WERI-Rb-1 (cell line): ENCODE results near the gene JAKMIP2.
A peak's percentile ranks its signal among the peaks of the same experiment; 100 is the strongest.
"Not testable (repeated sequence)": the region's sequence is repeated elsewhere in the genome, so short reads cannot be mapped to it uniquely, and the experiment has no call there.

Experiments
- DNase-seq: peaks from one replicate; pipeline ENCODE4 v3.0.0-alpha.2; 2020
- H3K27ac ChIP-seq: fragments of 250-450 bp; sonication (Bioruptor Pico); 2 replicates; pipeline ENCODE4 v1.5.1; 2020; ENCODE audit warnings: mild to moderate bottlenecking, moderate library complexity
- H3K27me3 ChIP-seq: fragments of 250-450 bp; sonication (Bioruptor Pico); 2 replicates; pipeline ENCODE4 v1.5.1; 2021; ENCODE audit warnings: mild to moderate bottlenecking, low read depth, moderate library complexity; ENCODE audit not compliant: insufficient read depth, severe bottlenecking
- H3K36me3 ChIP-seq: fragments of 250-450 bp; sonication (Bioruptor Pico); 2 replicates; pipeline ENCODE4 v1.5.1; 2020; ENCODE audit warnings: mild to moderate bottlenecking, moderate library complexity
- H3K4me3 ChIP-seq: 2 replicates; pipeline ENCODE4 v1.5.1; 2011; ENCODE audit warnings: low read depth, mild to moderate bottlenecking, control low read depth, low read length
- H3K9me3 ChIP-seq: fragments of 250-450 bp; sonication (Bioruptor Pico); 2 replicates; pipeline ENCODE4 v1.5.1; 2021; ENCODE audit warnings: mild to moderate bottlenecking, moderate library complexity; ENCODE audit not compliant: severe bottlenecking
- CTCF ChIP-seq: IDR thresholded peaks from 2 replicates; pipeline ENCODE4 v1.5.1; 2011; ENCODE audit warnings: low read depth, mild to moderate bottlenecking, control low read depth, inconsistent platforms, low read length

JAKMIP2 gene

DNA sequence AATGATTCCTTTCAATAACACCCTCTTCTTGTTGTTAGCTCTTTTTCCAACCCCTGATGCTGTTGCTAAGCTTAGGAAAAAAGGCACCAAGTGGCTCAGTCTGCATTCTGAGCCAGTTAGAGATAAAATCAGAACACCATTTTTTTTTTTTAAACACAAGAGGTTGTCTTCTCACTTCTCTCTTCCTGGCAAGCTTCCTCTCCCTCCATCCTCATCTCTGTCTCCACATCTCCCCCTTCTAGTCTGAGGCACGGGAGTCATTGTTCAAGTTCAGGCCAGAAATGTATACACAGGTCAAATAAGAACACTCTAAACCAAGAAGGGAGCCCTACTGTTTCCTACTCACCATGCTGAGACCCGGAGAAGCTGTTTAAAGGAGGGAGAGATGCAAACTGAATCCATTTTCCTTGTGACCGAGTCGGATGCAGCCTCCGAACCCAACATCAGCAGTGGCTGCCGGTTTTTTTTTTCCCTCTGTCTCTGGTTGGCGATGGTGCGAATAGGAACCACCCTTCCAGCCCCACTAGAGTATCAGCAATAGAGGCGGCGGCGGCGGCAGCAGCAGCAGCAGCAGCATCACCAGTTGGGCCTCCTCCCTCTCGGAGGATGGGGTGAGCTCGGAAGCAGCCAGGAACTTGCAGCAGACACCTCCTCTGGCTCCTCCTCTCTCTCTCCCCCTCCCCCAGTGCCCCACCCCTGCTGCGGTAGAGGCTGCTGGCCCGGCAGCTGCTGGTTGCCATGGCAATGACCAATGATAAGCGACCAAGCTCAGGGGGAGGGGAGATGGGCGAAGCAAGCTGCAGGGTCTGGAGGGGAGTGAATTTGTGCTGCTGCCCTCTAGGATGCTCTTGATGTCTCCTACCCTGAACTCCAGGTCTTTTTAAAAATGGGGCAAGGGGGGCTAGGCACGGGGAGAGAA lies at the start of gene JAKMIP2:
TSS of gene JAKMIP2 (minus strand) at position 619 of the 919 bp plus-strand sequence. CDS start 110,922 bp downstream, outside the sequence.
- Histone ChIP-seq H3K4me3 (peak within 1 kb of the TSS; percentile 52), H3K9me3 (no peaks in the 10 kb centered on the region), H3K27me3 (no peaks in the 10 kb centered on the region), H3K36me3 (no peaks in the 10 kb centered on the region), H3K27ac (no peak within 1 kb of the TSS)
- 0 out of 2 replicates have a peak, but pooled peaks have one; percentile 13 for TF ChIP-seq CTCF
- peak; percentile 96 for DNase-seq

DNA sequence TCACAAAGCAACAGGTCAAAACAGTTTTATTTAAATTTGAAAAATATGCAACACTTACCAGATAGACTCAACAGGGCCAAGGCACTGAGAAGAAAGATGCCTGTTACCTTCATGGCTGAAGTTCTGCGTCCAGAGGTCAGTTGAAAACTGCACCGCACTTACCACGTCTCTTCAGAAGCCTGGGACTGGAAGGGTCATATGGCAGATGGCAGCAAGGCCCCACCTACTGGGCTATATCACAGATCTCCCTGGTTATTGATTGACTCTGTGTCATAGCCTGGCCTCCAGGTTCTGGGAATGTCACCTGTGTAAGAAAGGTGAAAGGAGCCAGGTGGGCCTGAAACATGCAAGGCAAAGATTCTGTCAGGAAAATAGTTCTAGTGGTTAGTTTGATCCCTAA lies 48.9 kb upstream of the JAKMIP2 start, which contains the start of gene SPINK1:
TSS of gene SPINK1 (minus strand) at position 207 of the 400 bp plus-strand sequence. CDS start at position 113, 94 bp downstream.
- DNase-seq = no peak
- H3K4me3 ChIP-seq = no peak within 1 kb of the TSS
- no peaks in the 10 kb centered on the region for H3K36me3 ChIP-seq
- no peak within 1 kb of the TSS for H3K27ac ChIP-seq
- TF ChIP-seq CTCF = no peak
- no peaks in the 10 kb centered on the region for H3K9me3 ChIP-seq
- no peaks in the 10 kb centered on the region for H3K27me3 ChIP-seq

DNA sequence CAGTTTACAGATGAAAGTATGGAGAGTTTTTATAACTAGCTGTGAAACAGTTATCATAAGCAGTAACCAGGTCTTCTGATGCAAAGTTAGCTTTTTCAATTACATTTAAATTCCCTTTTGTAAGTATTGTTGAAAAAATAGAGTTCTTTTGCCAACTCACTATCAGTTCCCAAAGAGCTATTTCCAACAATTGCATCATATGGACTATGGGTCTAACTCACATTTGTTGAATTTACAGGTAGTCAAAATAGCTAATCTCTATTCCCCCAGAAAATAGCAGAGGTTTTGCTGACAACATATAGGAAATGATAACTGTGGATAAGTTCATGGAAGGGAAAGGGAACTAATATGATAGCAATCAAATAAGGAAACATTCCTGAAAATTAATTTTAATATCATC lies 47.5 kb upstream of the JAKMIP2 start:
- no peaks in the 10 kb centered on the region for H3K36me3 ChIP-seq
- no peaks in the 10 kb centered on the region for H3K9me3 ChIP-seq
- no peak overlapping the region for H3K4me3 ChIP-seq
- no peaks in the 10 kb centered on the region for H3K27me3 ChIP-seq
- no peak for TF ChIP-seq CTCF
- no peak for DNase-seq
- H3K27ac ChIP-seq = no peak overlapping the region

DNA sequence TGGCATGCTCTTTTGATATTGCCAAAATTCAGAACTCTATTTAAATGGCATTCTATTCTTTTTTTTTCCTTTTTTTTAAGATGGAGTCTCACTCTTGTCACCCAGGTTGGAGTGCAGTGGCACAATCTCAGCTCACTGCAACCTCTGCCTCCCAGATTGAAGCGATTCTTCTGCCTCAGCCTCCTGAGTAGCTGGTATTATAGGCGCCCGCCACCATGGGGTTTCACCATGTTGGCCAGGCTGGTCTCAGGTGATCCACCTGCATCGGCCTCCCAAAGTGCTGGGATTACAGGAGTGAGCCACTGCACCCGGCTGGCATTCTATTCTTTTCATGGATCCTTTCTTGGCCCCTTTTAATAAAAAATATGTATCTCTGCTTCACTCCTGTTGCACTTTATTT lies 44.5 kb upstream of the JAKMIP2 start:
- not testable (repeated sequence) for H3K9me3 ChIP-seq, H3K27me3 ChIP-seq, H3K36me3 ChIP-seq, H3K4me3 ChIP-seq, DNase-seq, H3K27ac ChIP-seq

DNA sequence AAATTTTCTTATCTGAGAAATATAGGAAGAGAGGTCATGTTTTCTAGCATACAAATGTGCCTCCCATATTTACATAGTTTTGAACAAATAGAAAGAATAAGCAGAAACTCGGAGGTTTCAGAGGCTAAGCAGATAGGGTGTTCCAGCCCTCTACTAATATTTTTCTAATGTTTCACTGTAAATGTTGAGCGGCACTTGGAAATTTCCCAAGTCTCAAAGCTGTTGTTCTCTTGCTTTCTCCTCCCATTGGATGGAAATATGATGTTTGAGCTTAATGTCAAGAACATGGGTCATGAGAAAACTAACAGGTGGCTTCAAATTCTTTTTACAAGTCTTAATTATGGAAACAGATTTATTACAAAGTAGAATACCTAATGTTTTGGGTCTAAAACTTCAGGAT lies 43.8 kb upstream of the JAKMIP2 start:
- no peak for TF ChIP-seq CTCF
- H3K27ac ChIP-seq = no peak overlapping the region
- no peak for DNase-seq
- H3K9me3 ChIP-seq = no peaks in the 10 kb centered on the region
- no peaks in the 10 kb centered on the region for H3K27me3 ChIP-seq
- no peaks in the 10 kb centered on the region for H3K36me3 ChIP-seq
- no peak overlapping the region for H3K4me3 ChIP-seq

GRCh38 chr5:147822686-147823491 lies 40.4 kb upstream of the JAKMIP2 start:
- DNase-seq = peak; percentile 50
- H3K27ac ChIP-seq = no peak overlapping the region
- peak; percentile 83 for TF ChIP-seq CTCF
- no peaks in the 10 kb centered on the region for H3K9me3 ChIP-seq
- H3K4me3 ChIP-seq = no peak overlapping the region
- H3K36me3 ChIP-seq = no peaks in the 10 kb centered on the region
- H3K27me3 ChIP-seq = no peaks in the 10 kb centered on the region

DNA sequence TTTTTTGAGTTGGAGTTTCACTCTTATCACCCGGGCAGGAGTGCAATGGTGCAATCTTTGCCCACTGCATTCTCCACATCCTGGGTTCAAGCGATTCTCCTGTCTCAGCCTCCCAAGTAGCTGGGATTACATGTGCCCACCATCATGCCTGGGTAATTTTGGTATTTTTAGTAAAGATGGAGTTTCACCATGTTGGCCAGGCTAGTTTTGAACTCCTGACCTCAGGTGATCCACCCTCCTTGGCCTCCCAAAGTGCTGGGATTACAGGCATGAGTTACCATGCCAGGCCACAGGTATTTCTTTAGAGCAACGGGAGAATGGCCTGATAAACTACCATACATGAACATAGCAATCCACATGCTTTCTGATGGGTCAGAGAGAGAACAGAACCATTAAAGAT lies 39.7 kb upstream of the JAKMIP2 start:
- not testable (repeated sequence) for H3K27ac ChIP-seq, H3K36me3 ChIP-seq

More for the DNA sequence above, 39.7 kb upstream of the JAKMIP2 start:
- H3K4me3 ChIP-seq, H3K27me3 ChIP-seq, H3K9me3 ChIP-seq, DNase-seq: not testable (repeated sequence)
